Measurements from ENCODE around the gene SPAG6.

DNA sequence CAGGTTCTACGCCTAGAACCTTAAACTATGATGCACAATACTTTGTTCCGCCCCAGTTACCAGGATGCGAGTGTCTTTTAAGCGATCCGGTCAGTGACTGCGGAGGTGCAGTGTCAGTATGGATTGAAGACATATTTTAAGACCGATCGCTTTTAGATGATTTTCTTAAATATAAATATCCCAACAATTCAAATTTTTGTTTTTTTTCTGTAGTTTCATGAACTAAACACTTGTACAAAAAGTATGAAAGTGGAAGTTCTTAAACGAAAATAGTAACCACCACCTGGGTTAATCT, 28.3 kb upstream of the SPAG6 start:
- TF ChIP-seq CTCF (IDR thresholded peaks at IDR 0.05) (no peak), POLR2A (IDR thresholded peaks at IDR 0.05; ENCODE audit: low read depth) (no peak), POLR2AphosphoS5 (IDR thresholded peaks at IDR 0.05) (no peak), EP300 (IDR thresholded peaks at IDR 0.05) (no peak)
